OCI-M2 (cell line): ENCODE results near the gene SYNE4.
"Not testable (repeated sequence)": the region's sequence is repeated elsewhere in the genome, so short reads cannot be mapped to it uniquely, and the experiment has no call there.

ENCODE experiments used
- DNase-seq: peaks from one replicate; lab custom pipeline; 2025; ENCODE audit not compliant: unreplicated experiment; lab: John Stamatoyannopoulos, UW

Gene SYNE4

DNA sequence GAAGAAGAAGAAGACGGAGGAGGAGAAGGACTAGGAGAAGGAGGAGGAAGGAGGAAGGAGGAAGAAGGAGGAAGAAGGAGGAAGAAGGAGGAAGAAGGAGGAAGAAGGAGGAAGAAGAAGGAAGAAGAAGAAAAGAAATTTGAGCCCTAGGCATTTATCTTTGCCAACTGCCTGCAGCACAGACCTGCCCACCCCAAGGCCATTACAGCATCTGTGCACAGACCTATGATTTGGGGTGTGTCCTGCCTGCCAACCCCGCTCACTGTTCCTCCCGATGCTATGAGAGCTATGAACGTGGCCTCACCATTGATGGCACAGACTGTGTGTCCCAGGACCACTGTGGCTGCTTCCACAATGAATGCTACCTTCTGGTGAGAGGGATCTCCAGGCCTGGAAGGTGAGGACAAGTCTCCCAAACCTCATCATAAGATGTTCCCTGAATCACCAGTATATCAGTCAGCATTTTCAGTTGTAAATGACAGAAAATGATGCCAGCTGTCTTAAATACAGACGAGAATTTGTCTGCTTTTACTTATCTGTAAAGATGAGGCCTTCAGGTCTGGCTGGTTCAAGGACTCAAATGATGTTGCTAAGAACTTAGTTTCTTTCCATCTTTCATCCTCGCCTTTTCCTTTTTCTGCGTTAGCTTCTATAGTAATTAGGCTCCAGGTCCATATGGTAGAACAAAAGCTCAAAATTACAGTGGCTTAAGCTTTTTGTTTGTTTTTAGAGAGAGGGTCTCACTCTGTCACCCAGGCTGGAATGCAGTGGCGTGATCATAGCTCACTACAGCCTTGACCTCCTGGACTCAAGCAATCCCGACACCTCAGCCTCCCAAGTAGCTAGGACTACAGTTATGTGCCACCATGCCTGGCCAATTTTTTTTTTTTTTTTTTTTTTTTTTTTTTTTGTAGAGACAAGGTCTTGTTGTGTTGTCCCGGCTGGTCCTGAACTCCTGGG lies 17.6 kb downstream of the SYNE4 start:
- no peak for DNase-seq

DNA sequence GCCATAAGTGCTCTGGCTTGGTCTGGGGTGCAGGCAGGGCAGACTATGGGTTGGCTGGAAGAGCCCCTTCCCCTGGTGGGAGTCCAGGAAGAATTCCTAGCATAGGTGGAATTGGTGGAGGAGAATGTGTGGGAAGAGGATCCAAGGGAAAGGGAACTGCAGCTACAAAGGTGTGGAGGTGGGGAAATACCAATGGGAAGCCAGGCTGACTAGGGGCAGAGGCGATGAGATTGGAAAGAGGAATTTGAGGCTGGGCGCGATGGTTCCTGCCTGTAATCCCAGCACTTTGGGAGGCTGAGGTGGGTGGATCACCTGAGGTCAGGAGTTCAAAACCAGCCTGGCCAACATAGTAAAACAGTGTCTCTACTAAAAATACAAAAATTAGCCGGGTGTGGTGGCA lies 18.5 kb downstream of the SYNE4 start:
- no peak for DNase-seq

DNA sequence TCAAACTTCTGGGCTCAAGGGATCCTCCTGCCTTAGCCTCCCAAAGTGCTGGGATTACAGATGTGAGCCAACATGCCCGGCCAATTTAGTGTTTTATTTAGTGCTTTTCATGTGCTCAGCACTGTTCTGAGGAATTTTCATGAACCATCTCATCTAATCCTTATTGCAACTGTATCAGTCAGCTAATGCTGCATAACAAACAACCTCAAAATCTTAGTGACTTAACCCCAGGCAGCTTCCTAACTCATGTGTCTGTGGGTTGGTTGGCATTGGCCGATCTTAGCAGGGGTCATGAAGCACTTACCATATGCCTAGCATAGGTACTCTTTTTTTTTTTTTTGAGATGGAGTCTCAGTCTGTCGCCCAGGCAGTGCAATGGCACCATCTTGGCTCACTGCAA lies 19.8 kb downstream of the SYNE4 start:
- no peak for DNase-seq

DNA sequence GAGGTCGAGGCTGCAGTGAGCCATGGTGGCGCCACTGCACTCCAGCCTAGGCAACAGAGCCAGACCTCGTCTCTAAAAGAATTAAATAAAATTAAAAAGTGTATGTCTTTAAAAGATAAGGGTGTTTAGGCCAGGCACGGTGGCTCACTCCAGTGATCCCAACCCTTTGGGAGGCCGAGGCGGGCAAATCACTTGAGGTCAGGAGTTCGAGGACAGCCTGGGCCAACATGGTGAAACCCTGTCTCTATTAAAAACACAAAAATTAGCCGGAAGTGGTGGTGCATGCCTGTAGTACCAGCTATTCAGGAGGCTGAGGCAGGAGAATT lies 21.1 kb downstream of the SYNE4 start:
- no peak for DNase-seq

DNA sequence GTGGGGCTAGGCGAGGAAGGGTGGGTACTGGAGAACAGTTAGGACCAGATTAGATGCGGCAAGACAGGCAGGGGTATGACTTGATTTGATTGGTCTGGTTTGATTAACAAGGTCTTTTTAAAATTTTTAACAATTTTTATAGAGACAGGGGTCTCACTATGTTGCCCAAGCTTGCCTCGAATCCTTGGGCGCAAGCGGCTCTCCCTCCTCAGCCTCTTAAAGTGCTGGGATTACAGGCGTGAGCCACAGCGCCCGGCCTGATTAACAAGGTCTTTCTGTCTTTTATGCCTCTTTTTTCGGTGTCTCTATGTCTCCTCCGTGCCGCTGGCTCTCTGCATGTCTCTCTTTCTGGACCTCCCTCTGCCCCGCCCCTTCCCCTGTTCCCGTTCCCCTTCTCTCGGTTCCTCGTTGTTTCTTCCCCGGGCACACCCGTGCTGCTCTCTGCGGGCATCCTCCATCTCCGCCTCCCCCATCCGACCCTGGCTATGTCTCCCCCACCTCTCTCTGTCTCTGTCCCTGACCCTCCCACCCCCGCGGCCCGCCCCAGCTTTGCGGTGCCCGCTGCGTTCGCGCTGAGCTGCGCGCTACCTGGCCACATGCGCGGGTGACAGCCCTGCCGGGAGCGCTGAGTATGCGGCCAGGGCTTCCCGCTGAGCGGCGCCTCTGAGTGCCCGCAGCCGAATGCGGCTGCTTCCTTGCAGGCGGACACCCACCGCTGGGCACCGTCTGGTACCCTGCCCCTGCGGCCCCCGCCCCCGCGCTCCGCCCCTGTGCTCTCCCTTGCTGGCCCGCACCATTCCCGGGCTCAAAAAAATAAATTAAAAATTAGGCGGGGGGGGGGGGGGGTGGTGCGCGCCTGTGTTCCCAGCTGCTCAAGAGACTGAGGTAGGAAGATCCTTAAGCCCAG lies 21.7 kb downstream of the SYNE4 start:
- peak; percentile 79 for DNase-seq

DNA sequence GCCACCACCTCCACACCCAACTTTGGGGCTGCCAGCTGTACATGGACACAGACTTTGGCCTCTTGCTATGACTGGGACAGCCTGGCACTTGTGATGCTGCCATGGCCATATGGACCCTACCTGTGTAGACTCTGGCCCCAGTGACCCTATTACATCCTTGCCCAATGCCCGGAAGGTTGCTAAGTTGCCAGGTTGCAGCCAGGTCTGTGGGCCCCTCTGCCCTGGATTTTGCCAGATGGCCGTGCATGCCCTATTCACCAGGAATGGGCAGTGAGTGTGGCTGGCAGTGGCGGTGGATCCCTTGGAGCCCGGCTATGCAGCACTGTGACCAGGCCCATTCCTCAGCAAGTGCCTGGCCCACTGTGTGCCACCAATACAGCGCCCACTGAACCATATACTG lies 22.5 kb downstream of the SYNE4 start:
- DNase-seq, result no peak

DNA sequence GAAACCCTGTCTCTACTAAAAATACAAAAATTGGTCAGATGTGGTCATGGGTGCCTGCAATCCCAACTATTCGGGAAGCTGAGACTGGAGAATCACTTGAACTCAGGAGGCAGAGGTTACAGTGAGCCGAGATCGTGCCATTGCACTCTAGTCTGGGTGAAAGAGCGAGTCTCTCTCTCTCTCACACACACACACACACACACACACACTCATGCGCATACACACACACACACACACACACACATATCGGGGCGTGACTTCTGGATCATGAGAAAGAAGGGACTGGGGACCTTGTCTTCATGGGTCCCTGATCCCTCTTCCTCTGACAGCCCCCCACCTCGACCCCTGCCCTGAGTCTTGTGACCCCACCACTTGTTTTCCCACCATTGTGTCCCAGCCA lies 25.4 kb downstream of the SYNE4 start:
- DNase-seq, result no peak

DNA sequence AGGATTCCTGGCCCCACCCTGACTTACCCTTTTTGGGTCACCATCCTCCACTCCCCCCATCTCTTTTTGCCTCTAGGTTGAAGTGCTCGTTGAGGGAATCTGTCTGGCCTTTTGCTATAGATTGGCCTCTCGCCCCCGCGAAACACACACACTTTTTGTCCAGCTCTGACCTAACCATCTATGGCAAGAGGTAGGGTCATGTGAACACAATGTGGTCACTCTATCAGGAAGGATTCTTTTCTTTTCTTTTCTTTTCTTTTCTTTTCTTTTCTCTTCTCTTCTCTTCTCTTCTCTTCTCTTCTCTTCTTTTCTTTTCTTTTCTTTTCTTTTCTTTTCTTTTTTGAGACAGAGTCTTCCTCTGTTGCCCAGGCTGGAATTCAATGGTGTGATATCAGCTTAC lies 27.6 kb downstream of the SYNE4 start:
- DNase-seq, result not testable (repeated sequence)

DNA sequence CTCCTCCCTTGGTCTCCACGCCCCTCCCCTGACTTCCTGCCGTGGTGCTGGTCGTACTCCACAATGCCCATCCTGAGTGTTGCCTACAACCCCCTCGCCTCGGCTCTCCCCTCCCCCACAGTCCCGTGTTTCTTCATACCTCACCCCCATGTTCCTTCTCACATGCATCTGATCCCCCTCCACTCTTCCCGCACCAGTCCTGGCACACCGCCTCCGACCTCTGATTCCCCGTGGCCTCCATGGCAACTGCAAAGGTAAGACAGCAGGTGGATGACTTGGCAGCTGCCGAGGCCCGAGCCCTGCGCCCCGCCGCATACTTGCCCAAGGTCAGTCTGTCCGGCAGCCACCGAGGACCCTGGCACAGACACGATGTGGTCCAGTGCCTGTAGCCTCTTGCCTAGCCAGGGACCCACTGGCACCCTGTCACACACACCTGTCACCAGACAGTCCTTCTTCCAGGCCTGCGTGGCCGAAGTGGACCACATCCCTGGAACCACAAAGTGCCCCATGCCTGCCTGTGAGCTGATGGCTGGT lies 29.7 kb downstream of the SYNE4 start:
- DNase-seq, result no peak

DNA sequence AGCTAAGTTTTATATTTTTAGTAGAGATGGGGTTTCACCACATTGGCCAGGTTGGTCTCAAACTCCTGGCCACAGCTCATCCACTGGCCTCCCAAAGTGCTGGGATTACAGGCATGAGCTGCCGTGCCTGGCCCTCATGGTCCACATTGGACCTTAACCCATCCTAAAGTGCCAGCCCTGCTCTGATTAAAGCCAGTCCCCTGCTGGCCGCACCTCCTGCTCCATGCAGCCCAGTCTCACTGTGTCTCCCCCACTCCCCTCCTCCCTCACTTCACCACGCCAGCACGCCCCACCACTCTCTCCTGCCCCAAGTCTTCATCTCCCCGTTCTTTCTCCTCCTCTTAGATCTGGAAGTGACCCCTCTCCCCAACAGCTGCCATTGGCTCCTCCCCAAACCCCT lies 30.3 kb downstream of the SYNE4 start:
- DNase-seq, result no peak

DNA sequence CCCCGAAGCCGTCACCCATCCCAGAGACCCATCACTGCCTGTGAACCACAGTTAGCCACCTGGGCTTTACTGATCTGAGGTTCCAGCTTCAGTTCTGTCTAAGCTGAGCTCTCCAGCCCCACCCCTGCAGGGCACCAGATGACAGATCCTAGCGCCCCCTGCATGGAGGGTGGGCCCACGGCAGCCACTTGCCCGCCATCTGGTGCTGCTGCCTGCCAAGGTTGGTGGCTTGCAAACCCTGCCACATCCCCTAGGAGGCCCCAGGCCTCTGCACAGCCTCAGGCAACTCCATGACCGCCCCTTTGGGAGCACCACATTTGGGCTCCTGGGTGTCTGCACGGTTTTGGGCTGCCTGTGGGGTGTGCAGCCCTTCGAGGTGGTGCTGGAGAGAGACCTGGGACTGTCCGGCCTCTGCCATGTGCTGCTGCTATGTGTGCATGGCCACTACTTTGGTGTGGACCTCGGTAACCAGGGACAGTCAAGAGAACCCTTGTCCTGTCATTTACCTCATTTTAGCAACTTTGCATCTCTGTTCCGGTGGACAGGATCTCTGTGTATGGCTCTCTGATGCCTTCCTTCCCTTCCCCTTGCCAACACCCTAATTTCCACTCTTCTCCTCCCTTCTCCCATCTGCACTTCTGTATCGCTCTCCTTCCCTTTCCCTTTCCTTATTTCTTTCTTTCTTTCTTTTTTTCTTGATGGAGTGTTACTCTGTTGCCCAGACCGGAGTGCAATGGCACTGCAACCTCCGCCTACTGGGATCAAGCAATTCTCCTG lies 31.0 kb downstream of the SYNE4 start:
- DNase-seq, result no peak

DNA sequence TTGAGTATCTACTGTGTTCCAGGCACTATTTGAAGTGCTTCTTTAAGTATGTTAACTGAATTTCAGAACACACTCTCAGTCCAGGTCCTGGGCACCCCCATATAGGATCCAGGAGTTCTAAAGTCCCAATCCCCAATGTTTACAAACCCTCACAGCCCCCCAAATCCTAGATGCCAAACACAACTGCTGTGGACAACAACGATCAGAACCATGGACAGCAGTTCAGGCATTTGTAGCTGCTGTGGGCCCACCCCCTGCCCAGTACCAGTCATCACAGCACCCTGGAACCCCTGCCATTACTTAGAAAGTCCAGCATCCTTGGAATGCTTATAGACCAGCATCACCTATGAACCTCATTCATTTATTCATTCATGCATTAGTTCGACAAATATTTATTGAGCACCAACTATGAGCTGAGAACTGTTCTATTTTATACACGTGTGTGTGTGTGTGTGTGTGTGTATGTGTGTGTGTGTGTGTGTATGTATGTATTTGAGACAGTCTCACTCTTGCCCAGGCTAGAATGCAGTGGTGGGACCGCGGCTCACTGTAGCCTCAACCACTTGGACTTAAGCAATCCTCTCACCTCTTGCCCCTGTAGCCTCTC lies 32.9 kb downstream of the SYNE4 start:
- DNase-seq, result peak; percentile 72

DNA sequence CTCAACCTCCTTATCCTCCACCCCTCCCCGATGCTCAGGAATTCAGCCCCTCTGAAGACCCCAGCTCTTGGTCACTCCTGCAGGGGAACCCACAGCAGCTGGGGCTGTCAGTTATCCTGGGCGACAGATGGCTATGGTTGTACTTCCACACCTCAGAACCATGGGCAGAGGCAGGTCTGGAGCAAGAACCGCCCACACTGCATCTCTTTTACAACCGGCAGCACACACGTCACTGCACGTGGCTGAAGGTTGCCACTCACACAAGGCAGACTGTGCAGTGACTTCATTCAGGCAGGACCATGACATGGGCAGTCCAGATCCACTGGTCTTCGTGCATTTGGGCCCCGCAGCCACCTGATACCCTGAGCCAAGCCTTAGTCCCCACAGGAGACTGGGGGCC lies 35.1 kb downstream of the SYNE4 start:
- DNase-seq, result no peak

DNA sequence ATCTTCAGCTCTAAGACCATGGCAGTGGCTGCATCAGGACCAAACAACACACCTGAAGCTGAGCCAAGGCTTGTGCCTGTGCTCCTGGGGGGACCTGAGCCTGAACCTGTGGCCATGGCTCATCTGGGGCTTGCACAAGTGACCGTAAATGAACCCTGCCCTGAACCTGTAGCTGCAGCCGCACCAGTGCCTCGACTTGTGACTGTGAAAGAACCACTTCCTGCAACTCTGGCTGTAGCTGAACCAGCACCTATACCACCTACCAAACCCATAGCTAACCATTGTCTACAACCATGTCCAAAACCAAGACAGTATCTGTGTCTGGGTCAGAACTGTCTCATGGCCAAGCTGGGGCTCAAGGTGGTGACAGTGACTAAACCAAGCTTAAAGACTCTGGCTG lies 41.8 kb downstream of the SYNE4 start:
- DNase-seq, result no peak

DNA sequence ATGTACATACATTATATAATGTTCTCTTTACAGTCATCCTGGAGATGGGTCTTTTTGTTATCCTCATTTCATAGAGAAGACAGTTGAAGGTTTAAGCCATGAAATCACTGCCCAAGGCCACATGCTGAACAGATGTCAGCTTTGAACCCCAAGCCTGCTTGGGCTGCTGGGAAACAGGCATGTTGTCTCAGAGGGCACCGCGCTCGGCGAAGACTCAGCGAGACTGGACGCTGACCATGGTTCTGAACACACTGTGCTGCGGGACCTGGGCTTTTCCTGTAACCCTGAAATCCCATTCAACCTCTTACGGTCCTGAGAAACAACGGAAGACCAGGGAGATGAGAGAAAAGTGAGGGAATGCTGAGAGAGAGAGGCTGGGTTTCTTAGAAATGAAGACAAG lies 45.1 kb downstream of the SYNE4 start:
- DNase-seq, result peak; percentile 91

DNA sequence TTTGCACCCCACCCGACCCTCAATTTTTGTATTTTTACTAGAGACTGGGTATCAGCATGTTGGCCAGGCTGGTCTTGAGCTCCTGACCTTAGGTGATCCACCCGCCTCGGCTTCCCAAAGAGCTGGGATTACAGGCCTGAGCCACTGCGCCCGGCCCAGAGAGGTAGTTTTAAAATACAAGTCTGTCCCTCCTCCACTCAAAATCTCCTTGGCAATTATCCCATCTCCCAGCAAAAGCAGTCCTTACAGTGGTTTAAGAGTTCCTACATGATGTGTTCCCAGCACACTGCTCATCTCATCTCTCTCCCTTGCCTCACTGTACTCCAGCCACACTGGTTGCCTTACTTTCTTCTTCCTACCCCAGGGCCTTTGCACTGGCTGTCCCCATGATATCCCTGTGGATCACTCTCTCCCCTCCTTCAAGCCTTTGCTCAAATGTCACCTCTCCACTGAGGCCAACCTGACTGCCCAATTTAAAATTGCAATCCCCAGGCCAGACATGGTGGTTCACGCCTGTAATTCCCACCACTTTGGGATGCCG lies 48.1 kb downstream of the SYNE4 start:
- no peak for DNase-seq

DNA sequence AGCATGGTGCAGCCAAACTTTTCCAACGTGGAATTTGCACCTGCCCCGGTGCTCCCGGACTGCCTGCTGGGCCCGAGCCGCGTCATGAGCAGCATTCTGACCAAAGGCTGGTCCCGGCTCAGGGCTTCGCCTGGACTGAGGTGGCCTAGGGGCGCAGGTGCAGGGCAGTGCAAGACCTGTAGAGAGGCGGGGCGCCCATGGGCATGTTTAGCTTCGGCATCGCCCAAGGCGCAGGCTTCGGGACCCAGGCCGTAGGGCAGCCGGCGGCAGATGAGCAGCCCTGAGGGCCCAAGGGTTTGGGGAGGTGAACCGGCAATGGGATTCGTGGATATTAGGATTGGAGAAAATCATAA lies 48.7 kb downstream of the SYNE4 start:
- no peak for DNase-seq

DNA sequence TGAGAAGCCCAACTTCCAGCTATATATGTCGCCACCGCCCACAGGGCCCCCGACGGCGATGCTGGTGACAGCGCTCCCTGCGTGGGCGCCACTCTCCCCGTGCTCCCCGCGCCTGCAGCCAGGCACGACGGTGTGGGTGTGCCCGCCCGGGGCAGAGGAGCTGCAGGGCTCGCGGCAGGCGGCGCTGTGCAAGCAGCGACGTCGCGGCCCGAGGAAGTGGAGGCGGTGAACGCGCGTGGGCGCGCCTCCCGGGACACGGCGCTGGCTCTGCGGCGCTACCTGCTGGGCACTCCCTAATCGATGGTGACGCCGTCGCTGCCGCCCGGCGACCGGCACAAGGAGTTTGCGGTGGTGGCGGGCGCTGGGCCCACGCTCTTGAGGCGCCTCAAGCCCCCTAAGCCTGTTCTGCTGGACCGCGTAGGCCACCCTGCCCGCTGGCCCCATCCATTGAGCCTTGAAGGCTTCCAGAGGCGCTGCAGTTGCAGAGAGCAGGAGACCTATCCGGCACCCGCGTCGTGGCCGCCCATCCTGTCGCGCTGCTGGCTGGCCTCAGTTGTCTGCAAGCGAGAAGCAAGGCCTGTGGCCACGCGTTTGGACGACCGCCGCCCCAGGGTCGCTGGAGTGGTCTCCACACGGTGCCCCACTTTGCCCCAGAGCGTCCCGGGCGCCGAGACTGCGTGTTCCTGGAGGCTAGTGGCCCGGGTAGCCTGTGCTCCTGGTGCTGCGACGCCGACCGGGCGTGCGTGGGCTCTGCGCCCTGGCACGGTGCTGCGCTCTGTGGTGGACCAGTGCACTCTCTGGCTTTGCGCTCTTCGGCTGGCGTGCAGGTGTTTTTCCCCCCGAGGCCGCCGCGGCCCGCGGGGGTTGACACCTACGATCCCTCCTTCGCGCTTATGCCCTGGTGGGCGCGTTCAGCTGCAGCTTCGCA lies 49.3 kb downstream of the SYNE4 start:
- no peak for DNase-seq

DNA sequence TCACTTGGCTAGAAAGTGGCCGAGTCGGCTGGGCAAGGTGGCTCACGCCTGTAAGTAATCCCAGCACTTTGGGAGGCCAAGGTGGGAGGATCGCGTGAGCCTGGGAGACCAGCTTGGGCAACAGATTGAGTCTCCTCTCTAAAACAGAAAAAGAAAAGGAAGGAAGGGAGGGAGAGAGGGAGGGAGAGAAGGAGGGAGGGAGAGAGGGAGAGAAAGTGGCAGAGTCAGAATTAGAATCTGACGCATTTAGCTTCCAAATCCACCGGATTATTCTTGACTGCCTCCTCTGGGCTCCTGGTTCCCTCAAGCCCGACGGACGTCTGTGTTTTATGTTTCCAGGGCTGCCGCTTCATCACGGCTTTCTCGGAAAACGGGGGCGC lies 50.0 kb downstream of the SYNE4 start:
- DNase-seq, result no peak
